Activated CD8-positive, alpha-beta memory T cell treated with anti-CD3 and anti-CD28 coated beads, Interleukin-2, amount 50 U/mL, for 4 hours (primary cell): Measurements from ENCODE around the gene TOR1AIP2.

Source experiments
- DNase-seq: peaks from one replicate; pipeline ENCODE4 v3.0.0-alpha.2; 2020

The TOR1AIP2 gene

GRCh38 chr1:179877586-179878265 is at the start of gene TOR1AIP2:
TOR1AIP2 (minus strand) TSS chr1:179877803; CDS start chr1:179852665, 25,138 bp downstream.
- peak; percentile 85 for DNase-seq

GRCh38 chr1:179926850-179927205 is 49.2 kb upstream of the TOR1AIP2 start:
- DNase-seq = no peak

- no peak for DNase-seq
Observed at GRCh38 chr1:179925922-179926849, 48.6 kb upstream of the TOR1AIP2 start.

GRCh38 chr1:179925302-179925701 is 47.7 kb upstream of the TOR1AIP2 start:
- no peak for DNase-seq

GRCh38 chr1:179924268-179924667 is 46.7 kb upstream of the TOR1AIP2 start:
- DNase-seq = no peak

GRCh38 chr1:179923029-179923428 is 45.4 kb upstream of the TOR1AIP2 start:
- DNase-seq = no peak

GRCh38 chr1:179921981-179922872 is 44.6 kb upstream of the TOR1AIP2 start:
- no peak for DNase-seq

- DNase-seq = no peak
Observed at GRCh38 chr1:179921472-179921871, 43.9 kb upstream of the TOR1AIP2 start.

GRCh38 chr1:179917601-179918429 is 40.2 kb upstream of the TOR1AIP2 start:
- DNase-seq = no peak

- no peak for DNase-seq
Observed at GRCh38 chr1:179911812-179912211, 34.2 kb upstream of the TOR1AIP2 start.

- no peak for DNase-seq
Observed at GRCh38 chr1:179910934-179911333, 33.3 kb upstream of the TOR1AIP2 start.

- no peak for DNase-seq
Observed at GRCh38 chr1:179889589-179889988, 12.0 kb upstream of the TOR1AIP2 start.

- no peak for DNase-seq
Observed at GRCh38 chr1:179888071-179888470, 10.5 kb upstream of the TOR1AIP2 start.

- peak; percentile 62 for DNase-seq
Observed at GRCh38 chr1:179883745-179884138, 6.1 kb upstream of the TOR1AIP2 start.

- DNase-seq = peak; percentile 18
Observed at GRCh38 chr1:179883040-179883744, 5.6 kb upstream of the TOR1AIP2 start.

- peak; percentile 95 for DNase-seq
Observed at GRCh38 chr1:179882253-179883039, 4.8 kb upstream of the TOR1AIP2 start, which contains the start of gene TOR1AIP1. TOR1AIP1 (plus strand) TSS chr1:179882285; CDS start chr1:179882503, 218 bp downstream.

GRCh38 chr1:179881642-179882252 is 4.1 kb upstream of the TOR1AIP2 start:
- DNase-seq = no peak

GRCh38 chr1:179879797-179880196 is 2.2 kb upstream of the TOR1AIP2 start:
- no peak for DNase-seq

GRCh38 chr1:179876300-179876715 is 1.3 kb downstream of the TOR1AIP2 start:
- no peak for DNase-seq
